ENCODE results near the gene CSE1L. TPM values are rescaled to one million over a fixed set of nuclear protein-coding genes. Genes with fewer than 3 reads are reported as not detected.

Gene CSE1L
- 147 TPM in 2 replicates for total RNA-seq (2014; rRNA removed; shearing (Covaris generic))

GRCh38 chr20:49046087-49046900 lies at the start of gene CSE1L:
Gene CSE1L (plus strand): TSS chr20:49046312. CDS start chr20:49058464, 12,152 bp downstream.

Small RNA genes within 50 kb of the gene (small RNA-seq; reads per million reads assigned to genes)
- gene SNAP23P1, result not detected

Other genes with a start within 250 kb of the CSE1L start
- gene PREX1, start 218.3 kb upstream of the CSE1L start, total RNA-seq (2014; rRNA removed; shearing (Covaris generic)), result 33.1 and 33.9 TPM in 2 replicates
- gene ARFGEF2, start 124.6 kb upstream of the CSE1L start, total RNA-seq (2014; rRNA removed; shearing (Covaris generic)), result 22.2 and 26.3 TPM in 2 replicates
- 69.0 and 70.2 TPM in 2 replicates for gene STAU1, start 142.0 kb downstream of the CSE1L start, total RNA-seq (2014; rRNA removed; shearing (Covaris generic))
- 82.5 and 84.0 TPM in 2 replicates for gene DDX27, start 173.1 kb downstream of the CSE1L start, total RNA-seq (2014; rRNA removed; shearing (Covaris generic))
- 19.8 and 20.1 TPM in 2 replicates for gene ZNFX1, start 231.7 kb downstream of the CSE1L start, total RNA-seq (2014; rRNA removed; shearing (Covaris generic))

Measured in A375 (cell line).